ENCODE measurements around the gene PAK4.
"Not testable (repeated sequence)": the region's sequence is repeated elsewhere in the genome, so short reads cannot be mapped to it uniquely, and the experiment has no call there.

PAK4 gene

DNA sequence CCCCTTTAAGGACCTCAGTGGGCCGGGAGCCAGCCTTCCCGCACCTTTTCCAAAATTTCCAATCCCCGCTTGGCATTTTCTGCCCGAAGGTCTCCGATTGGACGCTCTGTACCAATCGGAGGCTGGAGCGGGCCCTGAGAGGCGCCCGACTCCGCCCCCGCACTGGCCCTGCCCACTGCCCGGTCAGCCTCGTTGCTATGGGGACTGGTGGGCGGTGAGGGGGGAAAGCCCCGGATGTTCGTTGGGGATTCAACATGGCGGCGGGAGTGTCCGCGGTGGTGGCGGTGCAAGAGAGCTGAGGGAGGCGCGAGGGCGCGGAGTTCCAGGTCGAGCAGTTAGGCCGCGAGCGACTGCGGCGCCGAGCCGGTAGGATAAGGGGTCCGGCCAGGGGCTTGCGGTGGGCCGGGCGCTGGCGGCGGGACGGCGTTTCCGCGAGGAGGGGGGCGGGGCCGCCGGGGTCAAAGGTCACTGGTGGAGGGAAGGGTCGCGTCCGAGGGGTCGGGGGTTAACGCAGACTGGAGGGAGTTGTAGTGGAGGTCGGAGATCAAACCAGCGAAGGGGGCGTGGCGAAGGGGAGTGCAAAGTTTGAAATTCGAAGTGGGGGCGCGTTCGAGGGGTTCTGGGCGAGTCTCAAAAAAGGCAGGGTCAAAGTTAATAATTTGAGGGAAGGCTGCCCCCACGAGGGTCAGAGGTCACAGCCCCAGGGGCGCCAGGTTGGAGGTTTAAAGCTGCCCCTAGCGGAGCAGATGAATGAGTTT lies at the start of gene PAK4:
Gene PAK4, plus strand, starts transcription at position 233 of the 758 bp plus-strand sequence. CDS start 43,768 bp downstream, outside the sequence.
- DNase-seq, result peak; percentile 94 to 98

DNA sequence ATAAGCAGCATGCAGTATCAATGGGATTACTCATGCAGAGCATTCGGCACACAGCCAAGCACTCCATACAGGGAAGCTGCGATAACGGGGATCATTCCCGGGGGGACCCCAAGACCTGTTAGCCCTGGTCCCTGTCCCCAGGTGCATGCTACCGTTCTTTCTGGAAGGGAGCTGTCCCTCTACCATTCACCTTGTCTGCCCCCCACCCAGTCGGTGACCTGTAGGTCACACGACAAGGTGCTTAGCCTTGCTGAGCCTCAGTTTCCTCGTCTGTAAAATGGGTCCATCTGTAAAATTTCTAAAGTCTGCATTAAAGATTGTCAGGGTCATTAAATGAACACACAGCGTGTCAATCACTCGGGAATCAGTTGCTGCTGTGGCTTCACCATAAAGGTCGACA lies 48.3 kb upstream of the PAK4 start:
- no peak for DNase-seq

DNA sequence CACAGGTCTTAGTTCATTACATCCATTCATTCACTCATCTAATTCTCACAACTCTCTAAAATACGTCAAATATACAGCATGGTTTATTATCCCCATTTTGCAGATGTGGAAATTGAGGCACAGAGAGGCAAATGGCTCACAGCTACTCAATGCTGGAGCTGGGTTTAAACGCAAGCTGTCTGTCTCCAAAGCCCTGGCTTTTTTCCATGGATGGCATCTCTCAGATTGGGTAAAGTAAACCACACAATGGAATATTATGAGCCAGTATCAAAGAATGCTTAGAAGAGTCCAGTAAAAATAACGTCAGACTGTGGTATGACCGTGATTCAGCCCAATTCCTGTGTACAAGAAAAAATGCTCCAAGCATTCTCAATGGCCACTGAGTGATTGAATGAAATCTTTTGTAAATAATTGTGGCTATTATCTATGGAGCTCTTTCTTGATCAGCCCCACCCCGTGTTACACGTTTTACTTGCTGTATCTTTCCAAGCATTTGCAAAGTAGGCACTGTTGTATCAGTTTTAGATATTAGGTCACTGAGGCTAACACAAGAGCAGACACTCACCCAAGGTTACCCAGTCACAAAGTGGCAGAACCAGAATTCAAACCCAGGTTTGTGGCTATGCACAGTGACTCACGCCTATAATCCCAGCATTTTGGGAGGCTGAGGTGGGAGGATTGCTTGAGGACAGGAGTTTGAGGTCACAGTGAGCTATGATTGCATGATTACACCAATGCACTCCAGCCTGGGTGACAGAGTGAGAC lies 47.0 kb upstream of the PAK4 start:
- no peak for DNase-seq

DNA sequence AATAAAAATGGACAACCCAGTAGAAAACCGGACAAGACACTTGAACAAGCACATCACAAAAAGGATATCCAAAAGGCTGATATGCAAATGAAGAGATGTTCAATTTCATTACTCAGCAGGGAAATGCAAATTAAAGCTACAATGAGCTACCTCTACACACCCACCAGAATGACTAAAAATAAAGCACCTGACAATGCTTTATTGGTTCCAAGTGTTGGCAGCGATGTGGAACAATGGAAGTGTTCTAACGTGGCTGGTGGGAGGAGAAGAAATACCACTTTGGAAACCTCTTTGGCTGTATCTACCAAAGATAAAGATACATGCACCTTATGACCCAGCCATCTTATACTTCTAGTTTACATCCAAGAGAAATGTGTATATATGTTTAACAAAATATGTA lies 45.2 kb upstream of the PAK4 start:
- DNase-seq, result no peak

DNA sequence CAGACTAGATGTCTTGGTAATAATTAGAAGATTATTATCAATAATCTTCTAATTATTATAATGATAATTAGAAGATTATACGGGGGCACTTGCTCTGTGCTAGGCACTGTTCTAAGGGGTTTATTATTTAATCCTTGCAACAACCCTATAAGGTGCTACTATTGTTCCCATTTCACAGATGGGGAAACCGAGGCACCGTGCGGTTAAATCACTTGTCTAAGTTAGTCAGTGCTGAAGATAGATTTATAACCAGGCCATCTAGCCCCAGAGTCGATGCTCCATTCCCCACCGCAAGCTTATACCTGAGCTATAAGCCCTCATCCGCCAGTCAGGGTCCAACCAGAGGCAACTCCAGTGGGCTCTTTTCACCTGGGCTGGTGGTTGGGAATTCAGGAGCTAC lies 43.4 kb upstream of the PAK4 start:
- DNase-seq, result no peak

DNA sequence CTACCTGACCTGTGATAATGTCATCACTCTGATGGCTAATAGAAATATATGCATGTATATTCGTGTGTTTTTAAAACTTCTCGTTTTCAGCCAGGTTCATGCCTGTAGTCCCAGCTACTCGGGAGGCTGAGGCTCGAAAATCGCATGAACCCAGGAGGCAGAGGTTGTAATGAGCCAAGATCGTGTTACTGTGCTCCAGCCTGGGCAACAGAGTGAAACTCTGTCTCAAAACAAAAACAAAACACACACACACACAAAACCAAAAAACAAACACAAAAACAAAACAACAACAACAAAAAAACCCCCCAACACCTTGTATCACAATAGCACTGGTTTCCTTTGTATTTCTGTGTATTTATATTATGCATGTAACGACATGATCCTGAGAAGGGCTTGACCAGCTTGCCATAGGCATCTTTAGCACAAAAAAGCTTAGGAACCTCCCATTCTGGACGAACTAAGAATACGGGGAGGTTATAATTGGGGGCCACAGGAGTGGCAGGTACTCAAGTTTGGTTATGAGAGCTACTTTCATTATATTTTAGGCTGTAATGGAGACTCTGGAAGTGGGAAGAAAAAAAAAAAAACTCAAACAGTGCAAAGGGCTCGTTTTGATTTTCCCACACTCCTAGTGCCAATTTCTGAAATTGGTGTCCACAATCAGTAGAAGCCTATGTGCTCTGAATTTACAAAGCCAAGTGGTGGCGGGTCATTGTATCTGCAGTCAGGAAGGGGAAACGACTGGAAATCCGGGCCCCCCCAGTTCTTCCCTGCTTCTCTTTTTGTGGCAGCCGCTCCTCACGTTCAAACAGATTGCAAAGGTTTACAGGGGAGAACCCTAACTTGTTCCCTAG lies 42.6 kb upstream of the PAK4 start:
- no peak for DNase-seq

DNA sequence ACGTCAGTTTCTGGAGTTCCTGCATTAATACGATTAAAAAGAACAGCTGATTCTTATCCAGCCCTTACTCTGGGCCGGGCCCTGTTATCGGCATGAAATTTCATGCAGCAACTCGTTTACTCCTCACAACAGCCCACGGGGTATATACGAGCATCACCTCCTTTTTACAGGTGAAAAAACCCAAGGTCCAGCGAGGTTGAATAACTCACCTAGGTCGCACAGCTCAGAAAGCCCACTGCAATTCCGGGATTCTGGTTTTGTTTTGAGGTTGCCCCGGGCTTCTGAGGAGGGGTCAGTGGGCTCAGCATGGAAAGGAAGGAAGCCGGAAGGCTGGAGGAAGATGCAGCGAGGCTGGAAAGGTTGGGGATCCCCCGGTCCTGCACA lies 42.0 kb upstream of the PAK4 start:
- DNase-seq, result no peak

DNA sequence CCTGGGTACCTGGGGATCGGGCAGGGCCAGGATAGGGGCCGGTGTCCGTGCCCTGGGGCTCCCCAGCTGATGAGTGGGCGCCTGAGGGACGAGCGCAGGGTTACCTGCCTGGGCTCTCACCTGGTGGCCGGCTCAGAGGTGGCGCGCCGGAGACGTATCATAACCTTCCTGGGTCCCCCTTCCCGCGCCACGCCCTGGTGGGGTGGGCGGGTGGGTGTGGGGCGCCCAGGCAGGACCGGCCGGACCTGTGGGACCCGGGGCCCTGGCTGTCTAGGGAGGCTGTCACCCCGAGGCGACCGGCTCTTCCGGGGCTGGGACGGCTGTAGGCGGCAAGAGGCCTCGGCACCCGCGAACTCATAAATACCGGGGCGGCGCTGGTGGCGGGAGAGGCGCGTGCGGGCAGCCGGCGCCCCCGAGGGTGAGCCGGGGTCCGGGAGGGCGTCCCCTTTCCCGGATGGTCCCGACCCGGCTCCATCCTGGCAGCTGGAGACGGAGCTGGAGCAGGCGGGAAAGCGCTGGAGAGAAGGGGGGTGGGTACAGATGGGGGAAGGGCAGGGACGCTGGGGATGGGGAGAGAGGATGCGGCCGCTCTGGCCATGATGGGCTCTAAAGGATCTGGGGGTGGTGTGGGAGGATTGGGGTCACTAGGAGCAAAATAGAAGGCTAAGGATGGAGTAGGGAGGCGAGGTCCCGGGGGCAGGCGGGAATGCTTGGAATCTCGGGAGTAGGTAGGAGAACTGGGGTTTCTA lies 41.4 kb upstream of the PAK4 start, which contains the start of gene ACP7:
Gene ACP7, plus strand, starts transcription at position 386 of the 749 bp plus-strand sequence. CDS start 902 bp downstream, outside the sequence.
- no peak for DNase-seq

DNA sequence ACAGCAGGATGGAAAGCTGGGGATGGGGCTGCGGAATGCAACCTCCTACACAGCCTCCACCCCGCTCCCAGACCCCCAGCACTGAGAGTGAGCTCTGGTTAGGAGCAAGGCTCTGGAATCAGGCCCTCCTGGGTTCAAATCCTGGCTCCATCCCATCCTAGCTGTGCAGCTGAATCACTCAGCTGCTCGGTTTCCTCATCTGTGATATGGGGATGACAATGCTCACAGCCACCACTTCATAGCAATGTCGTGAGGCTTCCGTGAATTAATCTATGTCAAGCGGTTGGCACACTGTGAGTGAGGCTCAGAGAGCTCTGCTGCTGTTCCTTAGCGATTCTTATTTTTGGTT lies 40.9 kb upstream of the PAK4 start:
- DNase-seq, result no peak

DNA sequence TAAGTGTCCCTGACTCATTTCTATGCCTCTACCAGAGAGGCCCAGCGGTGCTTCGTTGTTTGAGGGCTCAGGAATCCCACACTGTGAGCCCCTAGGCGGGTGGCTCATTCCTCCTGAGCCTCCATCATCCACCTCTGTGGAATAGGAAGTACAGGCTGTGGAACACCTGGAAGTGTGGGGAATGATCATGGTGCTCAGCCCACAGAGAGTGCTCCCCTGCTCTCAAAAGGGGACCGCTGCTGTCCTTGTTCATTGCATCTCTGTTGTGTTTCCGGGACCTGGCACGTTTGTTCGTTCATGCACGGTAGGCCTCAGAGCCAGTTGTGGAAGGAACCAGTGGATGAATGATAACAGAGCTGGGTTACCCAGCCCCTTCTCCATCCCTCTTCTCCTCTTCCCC lies 40.2 kb upstream of the PAK4 start:
- DNase-seq, result no peak

DNA sequence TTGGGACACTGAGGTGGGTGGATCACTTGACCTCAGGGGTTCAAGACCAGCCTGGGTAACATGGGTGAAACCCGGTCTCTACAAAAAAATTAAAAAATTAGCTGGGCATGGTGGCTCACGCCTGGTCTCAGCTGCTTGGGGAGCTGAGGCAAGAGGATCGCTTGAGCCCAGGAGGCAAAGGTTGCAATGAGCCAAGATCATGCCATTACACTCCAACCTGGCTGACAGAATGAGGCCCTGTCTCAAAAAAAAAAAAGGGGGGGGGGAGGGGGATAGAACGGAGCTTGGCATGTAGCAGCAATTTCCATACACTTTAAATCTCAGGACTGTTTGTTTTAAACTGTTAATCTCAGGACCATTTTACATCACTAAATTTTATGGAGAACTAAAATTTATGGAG lies 39.2 kb upstream of the PAK4 start:
- no peak for DNase-seq

DNA sequence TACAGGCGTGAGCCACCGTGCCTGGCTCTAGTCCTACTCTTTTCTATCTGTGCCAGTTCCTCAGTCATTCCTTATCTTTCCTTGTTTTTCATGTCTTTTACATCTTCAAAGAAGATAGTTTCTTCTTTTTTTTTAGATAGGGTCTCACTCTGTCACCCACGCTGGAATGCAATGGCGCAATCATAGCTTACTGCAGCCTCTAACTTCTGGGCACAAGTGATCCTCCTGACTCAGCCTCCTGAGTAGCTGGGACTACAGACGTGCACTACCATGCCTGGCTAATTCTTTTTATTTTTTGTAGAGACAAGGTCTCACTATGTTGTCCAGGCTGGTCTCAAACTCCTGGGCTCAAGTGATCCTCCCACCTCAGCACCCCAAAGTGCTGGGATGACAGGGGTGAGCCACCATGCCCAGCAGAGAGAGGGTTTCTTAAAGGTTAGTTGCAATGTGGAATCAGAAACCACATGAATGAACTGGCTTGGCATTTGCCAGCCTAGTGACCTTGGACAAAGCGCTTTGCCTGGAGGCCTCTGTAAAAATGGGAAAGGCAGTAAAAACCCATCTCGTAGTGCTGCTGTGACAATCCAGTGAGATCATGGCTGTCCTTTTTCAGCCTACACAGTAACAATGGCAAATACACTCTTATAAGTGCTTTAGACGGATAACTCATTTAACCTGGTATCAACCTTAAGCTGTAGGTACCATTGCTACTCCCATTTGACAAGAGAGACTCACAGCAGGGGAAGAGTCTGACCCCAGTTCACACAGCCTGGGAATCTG lies 37.5 kb upstream of the PAK4 start:
- DNase-seq, result no peak

DNA sequence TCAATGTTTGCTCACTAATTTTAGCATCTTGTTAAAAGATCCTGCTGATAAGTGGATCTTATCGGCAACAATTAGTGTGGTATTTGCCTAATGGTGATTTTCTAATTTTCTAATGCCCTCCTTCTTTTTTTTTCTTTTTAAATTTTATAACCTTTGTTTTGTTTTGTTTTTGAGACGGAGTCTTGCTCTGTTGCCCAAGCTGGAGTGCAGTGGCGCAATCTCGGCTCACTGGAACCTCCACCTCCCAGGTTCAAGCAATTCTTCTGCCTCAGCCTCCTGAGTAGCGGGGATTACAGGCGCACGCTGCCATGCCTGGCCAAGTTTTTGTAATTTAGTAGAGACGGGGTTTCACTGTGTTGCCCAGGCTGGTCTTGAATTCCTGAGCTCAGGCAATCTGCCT lies 35.6 kb upstream of the PAK4 start:
- not testable (repeated sequence) for DNase-seq

DNA sequence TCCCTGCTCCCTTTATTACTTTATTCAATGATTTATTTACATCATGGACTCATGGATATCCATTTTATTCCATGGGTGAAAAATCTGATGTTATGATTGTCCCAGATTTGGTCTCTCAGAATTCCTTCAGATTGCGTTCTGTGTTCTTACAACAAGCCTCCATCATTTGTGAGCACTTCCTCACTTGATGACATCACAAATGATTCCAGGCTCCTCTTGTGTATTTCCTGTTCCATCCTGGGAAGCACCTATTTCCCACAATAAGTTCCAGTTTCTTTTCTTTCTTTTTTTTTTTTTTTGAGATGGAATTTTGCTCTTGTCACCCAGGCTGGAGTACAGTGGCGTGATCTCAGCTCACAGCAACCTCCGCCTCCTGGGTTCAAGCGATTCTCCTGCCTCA lies 34.7 kb upstream of the PAK4 start:
- no peak for DNase-seq

DNA sequence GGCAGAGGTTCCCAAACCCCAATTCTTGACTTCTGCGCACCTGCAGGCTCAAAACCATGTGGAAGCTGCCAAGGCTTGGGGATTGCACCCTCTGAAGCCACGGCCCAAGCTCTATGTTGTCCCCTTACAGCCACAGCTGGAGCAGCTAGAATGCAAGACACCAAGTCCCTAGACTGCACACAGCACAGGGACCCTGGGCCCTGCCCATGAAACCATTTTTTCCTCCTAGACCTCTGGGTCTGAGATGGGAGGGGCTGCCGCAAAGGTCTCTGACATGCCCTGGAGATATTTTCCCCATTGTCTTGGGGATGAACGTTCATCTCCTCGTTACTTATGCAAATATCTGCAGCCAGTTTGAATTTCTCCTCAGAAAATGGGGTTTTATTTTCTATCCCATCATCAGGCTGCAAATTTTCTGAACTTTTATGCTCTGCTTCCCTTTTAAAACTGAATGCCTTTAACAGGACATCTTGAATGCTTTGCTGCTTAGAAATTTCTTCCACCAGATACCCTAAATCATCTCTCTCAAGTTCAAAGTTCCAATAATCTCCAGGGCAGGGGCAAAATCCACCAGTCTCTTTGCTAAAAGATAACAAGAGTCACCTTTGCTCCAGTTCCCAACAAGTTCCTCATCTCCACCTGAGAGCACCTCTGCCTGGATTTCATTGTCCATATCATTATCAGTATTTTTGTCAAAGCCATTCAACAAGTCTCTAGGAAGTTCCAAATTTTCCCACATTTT lies 29.6 kb upstream of the PAK4 start:
- DNase-seq, result not testable (repeated sequence)

DNA sequence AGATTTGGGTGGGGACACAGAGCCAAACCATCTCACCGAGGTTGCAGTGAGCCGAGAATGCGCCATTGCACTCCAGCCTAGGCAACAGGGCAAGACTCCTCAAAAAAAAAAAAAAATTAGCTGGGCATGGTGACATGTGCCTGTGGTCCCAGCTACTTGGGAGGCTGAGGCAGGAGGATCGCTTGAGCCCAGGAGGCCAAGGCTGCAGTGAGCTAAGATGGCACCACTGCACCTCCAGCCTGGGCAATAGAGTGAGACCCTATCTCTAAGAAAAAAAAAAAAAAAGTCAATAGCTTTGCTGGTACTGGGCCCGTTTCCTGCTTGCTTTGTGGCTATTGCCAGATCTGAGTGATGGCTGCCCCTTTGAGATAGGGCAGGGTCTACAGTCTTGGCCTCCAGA lies 28.3 kb upstream of the PAK4 start:
- DNase-seq, result no peak

DNA sequence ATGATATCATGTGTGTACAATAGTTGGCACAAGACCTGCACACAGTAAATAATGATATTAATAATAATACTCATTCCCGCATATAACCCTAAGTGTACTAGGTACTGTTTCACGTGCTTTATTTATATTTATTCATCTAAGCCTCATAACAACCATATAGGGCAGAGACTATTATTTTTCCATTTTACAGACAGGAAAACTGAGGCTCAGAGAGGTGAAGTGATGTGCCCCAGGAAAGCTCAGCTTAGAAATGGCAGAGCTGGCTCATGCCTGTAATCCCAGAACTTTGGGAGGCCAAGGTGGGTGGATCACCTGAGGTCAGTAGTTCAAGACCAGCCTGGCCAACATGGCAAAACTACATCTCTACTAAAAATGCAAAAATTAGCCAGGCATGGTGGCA lies 27.9 kb upstream of the PAK4 start:
- no peak for DNase-seq

DNA sequence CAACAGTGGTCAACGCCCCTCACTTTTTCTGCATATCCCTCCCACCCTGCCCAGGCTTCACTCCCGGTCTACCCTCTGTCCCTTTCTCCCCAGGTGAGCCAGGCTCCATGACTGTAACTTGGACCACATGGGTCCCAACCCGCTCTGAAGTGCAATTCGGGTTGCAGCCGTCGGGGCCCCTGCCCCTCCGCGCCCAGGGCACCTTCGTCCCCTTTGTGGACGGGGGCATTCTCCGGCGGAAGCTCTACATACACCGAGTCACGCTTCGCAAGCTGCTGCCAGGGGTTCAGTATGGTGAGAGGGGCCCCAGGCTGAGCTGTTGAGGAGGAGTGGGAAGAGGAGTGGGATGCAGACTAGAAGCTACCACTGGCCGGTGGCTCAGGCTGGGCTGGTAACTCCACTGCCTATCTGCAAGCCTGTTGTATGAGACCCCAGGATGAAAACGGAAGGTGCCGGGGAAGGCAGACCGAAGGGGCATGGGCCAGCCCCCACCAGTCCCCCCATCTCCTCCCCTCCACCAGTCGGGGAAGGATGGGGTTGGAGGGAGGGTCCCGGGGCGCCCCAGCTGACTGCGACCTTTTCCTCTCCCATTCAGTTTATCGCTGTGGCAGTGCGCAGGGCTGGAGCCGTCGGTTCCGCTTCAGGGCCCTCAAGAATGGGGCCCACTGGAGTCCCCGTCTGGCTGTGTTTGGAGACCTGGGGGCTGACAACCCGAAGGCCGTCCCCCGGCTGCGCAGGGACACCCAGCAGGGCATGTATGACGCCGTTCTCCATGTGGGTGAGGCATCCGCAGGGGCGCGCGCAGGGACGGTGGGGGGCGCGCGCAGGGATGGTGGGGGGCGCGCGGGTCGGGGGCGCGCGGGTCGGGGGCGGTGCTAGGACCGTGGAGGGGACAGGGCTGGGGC lies 27.0 kb upstream of the PAK4 start:
- DNase-seq, result no peak

DNA sequence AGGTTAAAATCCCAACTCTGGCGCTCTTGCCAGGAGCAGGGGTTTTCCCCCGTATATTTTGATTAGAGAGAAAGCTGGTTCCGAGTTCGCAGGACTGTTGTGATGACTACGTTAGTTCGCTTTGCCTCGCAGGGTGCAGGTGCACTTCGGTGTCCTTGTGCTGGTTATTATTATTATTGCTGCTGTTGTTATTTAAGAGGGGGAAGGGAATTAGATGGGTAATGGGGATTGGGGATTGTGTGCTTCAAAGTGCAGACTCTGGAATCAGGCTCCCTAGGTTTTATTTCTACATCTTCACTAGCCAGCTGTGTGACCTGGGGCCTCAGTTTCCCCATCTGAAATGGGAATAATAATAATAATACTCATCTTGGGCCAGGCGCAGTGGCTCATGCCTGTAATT lies 26.2 kb upstream of the PAK4 start:
- no peak for DNase-seq

DNA sequence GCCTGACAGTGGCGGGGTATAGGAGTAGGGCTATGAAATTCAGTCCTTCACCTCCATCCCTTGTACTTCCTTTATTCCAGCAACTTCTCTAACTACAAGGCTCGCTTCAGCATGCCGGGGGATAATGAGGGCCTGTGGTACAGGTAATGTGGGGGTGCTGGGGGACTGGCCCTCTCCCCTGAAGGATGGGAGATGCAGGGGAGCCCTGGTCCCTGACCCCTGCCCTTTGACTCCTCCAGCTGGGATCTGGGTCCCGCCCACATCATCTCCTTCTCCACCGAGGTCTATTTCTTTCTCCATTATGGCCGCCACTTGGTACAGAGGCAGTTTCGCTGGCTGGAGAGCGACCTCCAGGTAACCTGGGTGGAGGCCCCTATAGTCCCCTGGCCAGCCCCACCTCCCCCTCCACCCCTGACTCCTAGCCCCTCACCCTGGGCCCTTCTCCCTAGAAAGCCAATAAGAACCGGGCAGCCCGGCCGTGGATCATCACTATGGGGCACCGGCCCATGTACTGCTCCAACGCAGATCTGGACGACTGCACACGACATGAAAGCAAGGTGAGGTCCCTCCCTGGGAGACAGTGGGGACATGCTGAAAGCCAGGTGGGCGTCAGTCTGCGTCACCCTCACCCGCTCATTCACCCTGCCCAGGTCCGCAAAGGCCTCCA lies 25.0 kb upstream of the PAK4 start:
- DNase-seq, result no peak
